GM19239 (cell line): ENCODE results near the gene BTBD9.

ENCODE experiments used
- DNase-seq: peaks from one replicate; pipeline ENCODE4 v3.0.0; 2011; ENCODE audit warnings: low spot score; ENCODE audit not compliant: insufficient read length
- FAIRE-seq: peaks from 2 replicates; lab custom pipeline; 2011; peaks lifted over from hg19 to GRCh38; lab: Jason Lieb, UNC

Gene BTBD9

DNA sequence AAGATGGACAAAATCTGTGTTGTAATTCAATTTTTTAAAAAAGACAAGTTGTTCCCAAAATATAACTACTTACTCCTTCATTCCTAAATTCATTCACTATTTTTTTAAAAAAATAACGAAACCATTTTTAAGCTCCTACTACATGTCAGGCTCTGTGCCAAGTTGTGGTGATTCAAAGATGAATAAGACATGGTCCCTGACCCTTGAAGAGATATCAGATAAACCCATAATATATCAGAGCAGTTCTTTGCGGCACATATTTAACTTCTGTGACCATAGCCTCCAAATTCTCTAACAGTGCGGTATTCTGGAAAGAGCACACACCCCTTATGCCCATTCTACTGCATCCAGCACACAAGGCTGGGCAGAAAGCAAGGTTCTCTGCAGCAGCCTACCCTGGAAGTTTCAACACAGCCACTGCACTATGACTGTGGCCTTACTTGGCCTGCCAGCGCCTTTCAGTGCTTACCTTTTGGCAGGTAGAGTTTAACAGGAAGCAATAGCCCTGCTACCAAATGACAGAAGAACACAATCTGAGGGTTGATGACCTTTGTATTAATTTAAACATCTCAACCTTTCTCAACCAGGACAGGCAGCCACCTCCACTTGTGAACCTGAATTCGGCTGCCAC lies 406.5 kb downstream of the BTBD9 start:
- no peak for DNase-seq
- FAIRE-seq = no peak

DNA sequence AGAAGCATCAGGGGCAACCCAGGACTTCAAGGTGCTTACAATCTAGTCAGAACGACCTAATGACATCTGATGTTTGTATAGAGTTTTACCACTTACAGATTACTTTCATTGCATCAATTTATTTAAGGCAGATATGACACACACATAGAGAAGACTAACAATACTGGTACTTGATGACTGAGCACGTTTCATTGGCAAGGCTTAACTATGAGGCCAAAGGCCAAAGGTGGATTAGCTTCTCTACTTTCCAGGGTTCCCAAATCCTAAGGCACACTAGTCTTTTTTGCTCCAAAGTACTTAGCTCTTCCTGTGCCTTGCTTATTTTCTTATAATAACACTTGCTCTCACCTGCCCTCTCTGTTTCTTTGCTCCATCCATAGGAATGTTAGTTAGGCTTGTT lies 414.0 kb downstream of the BTBD9 start:
- DNase-seq (no peak), FAIRE-seq (no peak)

DNA sequence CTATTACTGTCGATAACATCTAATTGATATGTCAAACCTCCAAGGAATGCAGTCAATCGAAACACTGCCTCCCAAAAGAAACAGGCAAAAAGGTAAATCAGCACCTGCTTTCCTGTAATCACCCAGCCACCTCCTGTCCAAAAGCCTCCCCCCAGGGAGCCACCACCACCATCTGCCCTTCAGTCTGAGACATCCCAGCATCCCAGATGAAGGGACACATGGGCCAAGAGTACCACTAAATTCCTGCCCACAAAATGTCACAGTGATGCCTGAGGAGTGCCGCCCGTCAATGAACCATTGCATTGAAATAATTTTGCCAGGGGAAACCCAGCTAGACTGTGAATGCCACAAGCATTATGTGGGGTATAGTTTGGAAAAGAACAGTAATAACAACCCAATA lies 418.5 kb downstream of the BTBD9 start:
- no peak for FAIRE-seq

GRCh38 chr6:38220069-38220723 lies 419.5 kb downstream of the BTBD9 start:
- DNase-seq = no peak
- FAIRE-seq = no peak

More for the DNA sequence above, 418.5 kb downstream of the BTBD9 start:
- DNase-seq = no peak

DNA sequence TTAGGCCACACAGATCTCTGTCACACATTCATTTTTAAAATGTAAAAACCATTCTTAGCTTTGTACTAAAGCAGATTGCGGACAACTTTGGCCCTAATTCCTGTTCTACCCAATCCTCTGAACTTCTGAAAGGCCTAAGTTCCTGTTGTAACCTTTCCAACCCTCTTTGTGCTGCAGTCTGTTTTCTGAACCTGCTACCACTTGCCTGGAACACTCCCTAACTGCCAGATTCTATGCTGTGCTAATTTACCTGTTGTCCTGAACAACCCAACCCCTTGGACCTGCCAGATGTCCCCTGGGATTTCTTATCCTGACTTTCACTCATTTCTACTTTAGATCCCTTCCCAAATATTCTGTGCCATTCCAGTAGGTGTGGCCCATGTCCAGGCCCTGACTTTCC lies 421.5 kb downstream of the BTBD9 start:
- DNase-seq (no peak), FAIRE-seq (no peak)

DNA sequence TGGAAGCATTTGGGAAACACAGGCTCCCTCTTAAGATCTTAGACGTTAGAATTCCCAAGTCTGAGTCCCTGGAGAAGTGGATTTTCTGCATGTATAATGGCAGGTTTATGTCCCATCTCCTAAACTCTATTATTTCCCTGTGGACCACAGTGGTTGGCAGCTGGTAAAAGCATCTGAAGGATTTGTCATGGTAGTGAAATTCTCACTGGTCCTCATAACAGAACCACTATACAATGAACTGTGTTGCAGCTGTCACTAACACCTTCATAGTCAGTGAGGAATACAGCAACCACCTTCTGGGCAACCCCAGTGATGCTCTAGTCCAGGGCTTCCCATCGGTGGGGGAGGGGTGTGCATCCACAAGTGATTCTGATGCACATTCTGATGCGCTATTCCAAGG lies 423.3 kb downstream of the BTBD9 start:
- no peak for FAIRE-seq
- no peak for DNase-seq

DNA sequence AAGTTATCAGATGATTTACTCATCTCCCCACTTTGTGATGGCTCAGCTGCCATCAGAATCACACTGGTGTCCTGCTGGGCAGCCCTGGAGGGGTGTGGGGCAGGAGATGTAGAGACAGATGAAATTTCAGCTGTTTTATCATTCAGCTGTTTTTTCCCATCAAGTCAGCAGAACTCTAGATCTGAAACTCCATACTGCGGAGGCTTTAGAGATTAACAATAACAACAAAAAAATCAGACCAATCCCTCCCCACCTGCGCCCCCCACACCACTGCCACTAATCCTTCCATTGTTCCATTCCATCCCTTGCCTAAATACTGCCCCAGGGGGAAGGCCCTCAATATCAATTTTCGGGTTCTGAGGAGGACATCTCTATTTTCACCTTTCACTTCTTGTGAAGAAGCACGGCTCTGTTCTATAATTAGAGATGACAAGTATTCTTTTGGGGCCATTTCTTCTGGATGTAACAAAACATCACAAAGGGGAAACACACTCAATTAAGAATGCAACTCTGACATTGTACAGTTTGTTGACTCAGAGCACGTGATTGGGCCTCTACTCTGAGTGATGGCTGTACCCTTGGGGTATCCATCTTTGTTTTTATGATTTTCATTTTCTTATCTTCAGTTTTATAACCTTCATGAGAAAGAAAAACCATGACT lies 423.9 kb downstream of the BTBD9 start:
- FAIRE-seq (no peak), DNase-seq (no peak)

DNA sequence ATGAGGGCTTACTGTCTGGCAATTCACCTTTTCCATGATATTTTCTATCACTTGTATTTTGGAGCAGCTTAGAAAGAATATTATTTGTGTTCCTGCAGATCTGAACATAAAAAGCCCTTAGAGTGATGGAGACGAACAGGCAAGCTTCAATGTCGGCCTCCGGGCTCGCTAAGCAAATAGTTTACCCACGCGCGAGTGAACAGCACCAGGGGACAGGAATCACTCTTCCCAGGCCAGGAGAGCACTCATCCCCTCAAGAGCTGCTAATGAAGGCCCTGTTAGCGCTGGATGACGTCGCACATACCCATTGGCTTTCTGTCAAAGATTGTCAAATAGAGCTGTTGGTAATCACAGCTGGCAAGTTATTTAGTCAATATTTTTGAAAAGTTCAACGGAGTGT lies 424.5 kb downstream of the BTBD9 start:
- FAIRE-seq (no peak), DNase-seq (no peak)

- no peak for DNase-seq
- FAIRE-seq = no peak
Measured at GRCh38 chr6:38214159-38214558, 425.6 kb downstream of the BTBD9 start.

DNA sequence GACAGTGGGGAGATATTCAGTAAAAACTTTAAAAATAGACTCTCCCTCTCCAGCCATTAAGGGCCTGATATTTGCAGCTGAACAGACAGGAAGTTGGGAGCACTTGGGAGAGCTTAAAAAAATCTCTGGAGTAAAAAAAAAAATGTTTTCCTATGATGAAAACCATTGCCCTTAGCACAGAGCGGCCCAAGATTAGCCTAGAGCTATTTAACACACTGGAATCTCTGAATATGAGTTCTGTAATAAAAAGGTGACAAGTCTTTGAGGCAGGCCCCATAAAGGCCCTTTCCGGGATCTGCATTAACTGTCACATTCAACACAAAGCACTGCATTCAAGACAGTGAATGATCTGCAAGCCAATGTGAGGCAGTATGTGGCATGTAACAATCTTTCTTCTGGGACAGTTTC lies 426.5 kb downstream of the BTBD9 start:
- DNase-seq = no peak
- FAIRE-seq = no peak

- no peak for FAIRE-seq
Measured at GRCh38 chr6:38212579-38212978, 427.1 kb downstream of the BTBD9 start.

GRCh38 chr6:38212116-38212515 lies 427.6 kb downstream of the BTBD9 start:
- FAIRE-seq (no peak), DNase-seq (no peak)

More at GRCh38 chr6:38212579-38212978, 427.1 kb downstream of the BTBD9 start:
- DNase-seq = no peak

- FAIRE-seq = no peak
- no peak for DNase-seq
Measured at GRCh38 chr6:38209371-38210260, 430.1 kb downstream of the BTBD9 start.

DNA sequence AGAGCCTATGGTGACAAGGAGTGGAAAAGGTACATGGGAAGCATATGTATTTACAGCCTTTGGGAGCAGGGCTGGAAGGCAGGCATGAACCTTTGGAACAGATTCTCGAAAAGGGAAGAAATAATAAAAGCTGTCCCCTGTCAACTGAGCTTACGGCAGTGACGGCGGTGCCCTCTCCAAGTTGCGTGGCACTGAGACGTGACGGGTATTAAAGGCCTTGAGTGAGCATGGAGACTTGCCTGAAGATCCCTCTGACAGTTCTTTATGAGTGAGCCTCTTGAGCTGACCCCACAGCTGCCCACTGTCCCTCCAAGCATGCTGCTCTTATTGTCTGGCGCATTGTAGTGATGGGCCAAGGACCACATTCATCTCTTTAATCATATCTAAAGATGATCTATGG lies 431.7 kb downstream of the BTBD9 start:
- no peak for FAIRE-seq

GRCh38 chr6:38207375-38207774 lies 432.4 kb downstream of the BTBD9 start:
- DNase-seq (no peak), FAIRE-seq (no peak)

More for the DNA sequence above, 431.7 kb downstream of the BTBD9 start:
- DNase-seq = no peak

DNA sequence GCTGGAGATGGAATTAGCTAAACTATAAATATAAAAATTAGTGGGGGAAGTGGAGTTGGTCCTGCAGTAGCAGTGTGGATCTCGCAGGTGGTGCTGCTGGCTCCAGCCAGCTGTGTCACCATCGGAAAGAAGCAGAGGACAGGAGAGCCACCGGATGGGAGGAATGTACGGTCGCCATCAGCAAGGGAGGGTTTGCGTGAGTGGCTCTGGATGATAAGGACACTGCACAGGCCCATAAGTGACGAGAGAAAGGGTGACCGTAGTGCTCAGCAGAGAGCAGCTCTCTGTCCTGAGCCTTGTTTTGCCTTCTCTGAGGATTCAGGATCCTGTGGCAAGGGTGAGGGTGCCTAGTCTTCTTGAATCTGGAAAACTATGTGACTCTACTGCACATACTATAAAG lies 441.5 kb downstream of the BTBD9 start:
- FAIRE-seq (no peak), DNase-seq (no peak)

DNA sequence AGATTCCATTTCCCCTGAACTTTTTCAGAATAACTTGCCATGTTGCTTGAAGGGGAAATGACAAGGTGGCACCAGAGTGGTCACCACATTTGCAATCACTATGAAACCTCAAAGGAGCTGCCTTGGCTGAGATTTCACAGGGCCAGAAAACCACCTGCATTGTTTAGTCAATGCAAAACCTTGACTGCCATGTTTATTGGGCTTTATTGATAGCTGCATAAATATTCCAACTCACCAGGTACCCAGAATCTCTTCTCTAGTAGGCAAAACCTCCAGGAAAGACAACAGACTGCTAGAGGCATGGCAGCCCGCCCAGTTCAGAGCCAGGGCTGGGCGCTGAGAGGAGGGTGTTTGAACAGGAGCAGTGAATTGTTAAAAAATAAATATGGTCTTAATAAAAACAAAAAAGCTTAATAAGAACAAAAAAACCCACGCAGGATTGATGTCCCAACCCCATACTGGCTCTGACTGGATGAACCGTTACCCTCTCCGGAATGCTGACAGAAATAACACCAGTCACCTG lies 444.6 kb downstream of the BTBD9 start:
- no peak for FAIRE-seq
- DNase-seq = no peak

DNA sequence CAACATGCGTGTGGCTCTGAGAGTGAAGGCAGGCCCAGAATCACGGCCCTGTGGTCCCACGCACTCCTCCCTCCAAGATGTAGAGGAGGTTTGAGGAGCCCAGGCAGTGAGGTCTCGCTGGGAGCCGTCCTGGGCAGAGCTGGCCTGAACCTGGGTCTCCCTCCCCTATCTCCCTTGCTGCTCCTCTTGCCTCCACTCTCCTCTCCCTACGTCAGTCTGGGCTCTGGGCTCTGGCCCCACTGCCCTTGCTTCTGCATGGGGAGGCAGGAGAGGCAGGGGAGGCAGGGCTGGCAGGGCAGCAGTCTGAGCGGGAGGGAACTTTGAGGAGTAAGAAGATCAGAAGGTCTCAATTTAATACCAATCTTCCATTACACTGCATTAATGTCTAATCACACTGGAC lies 445.1 kb downstream of the BTBD9 start:
- DNase-seq (no peak), FAIRE-seq (no peak)

DNA sequence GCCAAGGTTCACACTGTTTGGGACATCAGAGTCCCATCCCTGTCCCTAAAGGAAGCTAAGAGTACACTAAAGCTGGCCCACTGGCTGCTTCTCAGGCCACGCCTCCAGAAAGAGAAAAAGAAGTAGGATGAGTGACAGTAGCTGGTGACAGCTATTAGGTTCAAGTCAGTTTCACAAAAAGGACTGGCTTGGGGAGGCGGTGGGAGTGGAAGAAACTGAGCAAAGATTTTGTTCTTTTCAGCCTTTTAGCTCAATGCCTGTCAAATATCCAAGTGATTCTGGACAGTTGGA lies 445.5 kb downstream of the BTBD9 start:
- FAIRE-seq (no peak), DNase-seq (no peak)

DNA sequence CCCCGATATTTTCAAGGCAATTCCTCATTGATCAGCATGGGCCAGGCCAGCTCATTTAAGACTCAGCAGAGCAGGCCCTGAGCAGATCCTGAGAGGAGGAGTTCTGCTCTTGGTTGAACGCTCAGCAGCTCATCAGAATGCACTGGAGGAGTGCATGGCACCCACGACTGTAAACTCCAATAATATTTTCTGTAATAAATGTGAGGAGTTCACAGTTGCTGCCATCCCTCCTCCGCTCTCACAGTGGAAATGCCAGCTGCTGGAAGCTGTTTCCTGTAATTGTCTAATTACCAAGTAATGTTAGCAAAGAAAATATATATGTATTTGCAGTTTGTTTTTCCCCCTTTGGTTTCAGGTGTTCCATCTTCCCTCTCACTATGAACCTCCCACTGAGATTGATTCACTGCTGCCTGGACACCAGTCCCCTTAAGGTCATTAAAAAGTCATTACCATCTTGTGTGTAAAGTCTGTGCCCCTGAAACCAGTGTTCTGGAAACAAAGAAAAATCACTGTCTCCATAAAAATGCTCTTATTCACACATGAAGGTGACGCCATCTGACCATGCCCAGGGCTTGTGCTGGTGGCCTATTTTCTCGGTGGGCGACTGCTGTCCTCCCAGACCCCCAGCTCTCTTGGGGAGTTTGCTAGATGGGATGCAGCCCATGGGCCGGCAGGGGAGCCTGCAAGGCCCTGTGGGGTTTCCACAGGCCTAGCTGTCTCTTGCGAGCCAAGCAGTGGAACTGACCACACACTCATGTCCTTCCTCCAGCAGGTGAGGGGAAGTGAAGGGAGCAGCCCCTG lies 446.0 kb downstream of the BTBD9 start:
- DNase-seq = no peak
- no peak for FAIRE-seq
